ENCODE measurements around the gene PLCB1.

The PLCB1 gene

GRCh38 chr20:8249634-8250033, 117.6 kb downstream of the PLCB1 start:
- no peak overlapping the region for H3K4me3 ChIP-seq (ENCODE audit: low read depth, low read length)
- no peak for TF ChIP-seq CTCF (IDR thresholded peaks at IDR 0.05; ENCODE audit: low read depth, low read length, missing control alignments)
- no peak for DNase-seq (ENCODE audit: low read depth)

GRCh38 chr20:8250539-8251200, 118.6 kb downstream of the PLCB1 start:
- DNase-seq (ENCODE audit: low read depth): no peak

GRCh38 chr20:8251201-8251575, 119.1 kb downstream of the PLCB1 start:
- DNase-seq (ENCODE audit: low read depth): no peak
- no peak overlapping the region for H3K4me3 ChIP-seq (ENCODE audit: low read depth, low read length)
- TF ChIP-seq CTCF (IDR thresholded peaks at IDR 0.05; ENCODE audit: low read depth, low read length, missing control alignments): no peak

More at GRCh38 chr20:8250539-8251200, 118.6 kb downstream of the PLCB1 start:
- no peak overlapping the region for H3K4me3 ChIP-seq (ENCODE audit: low read depth, low read length)
- TF ChIP-seq CTCF (IDR thresholded peaks at IDR 0.05; ENCODE audit: low read depth, low read length, missing control alignments): no peak

GRCh38 chr20:8254911-8255582, 123.0 kb downstream of the PLCB1 start:
- TF ChIP-seq CTCF (IDR thresholded peaks at IDR 0.05; ENCODE audit: low read depth, low read length, missing control alignments): no peak
- no peak overlapping the region for H3K4me3 ChIP-seq (ENCODE audit: low read depth, low read length)
- DNase-seq (ENCODE audit: low read depth): no peak

- no peak for DNase-seq (ENCODE audit: low read depth)
- H3K4me3 ChIP-seq (ENCODE audit: low read depth, low read length): no peak overlapping the region
- no peak for TF ChIP-seq CTCF (IDR thresholded peaks at IDR 0.05; ENCODE audit: low read depth, low read length, missing control alignments)
Measured at GRCh38 chr20:8255945-8256632, 124.0 kb downstream of the PLCB1 start.

- no peak overlapping the region for H3K4me3 ChIP-seq (ENCODE audit: low read depth, low read length)
- no peak for TF ChIP-seq CTCF (IDR thresholded peaks at IDR 0.05; ENCODE audit: low read depth, low read length, missing control alignments)
- no peak for DNase-seq (ENCODE audit: low read depth)
Measured at GRCh38 chr20:8260837-8261251, 128.8 kb downstream of the PLCB1 start.
